GM23248 (cell line): Measurements from ENCODE around the gene FLRT1.

Experiments used
- EZH2 ChIP-seq: fragments of 200-600 bp; sonication (generic); IDR thresholded peaks from 2 replicates; pipeline ENCODE4 v1.6.1; 2018; ENCODE audit warnings: antibody characterized with exemption, mild to moderate bottlenecking; ENCODE audit not compliant: insufficient read depth, poor library complexity, severe bottlenecking
- EZH2phosphoT487 ChIP-seq: fragments of 200-600 bp; sonication (generic); IDR thresholded peaks from 2 replicates; pipeline ENCODE4 v1.6.1; 2018; ENCODE audit warnings: antibody characterized with exemption, moderate library complexity, mild to moderate bottlenecking, low read depth; ENCODE audit not compliant: insufficient read depth

GRCh38 chr11:63991558-63991957 lies 44.2 kb upstream of the FLRT1 start:
- TF ChIP-seq EZH2 = no peak
- TF ChIP-seq EZH2phosphoT487 = no peak
